OCI-LY1 (cell line): Measurements from ENCODE around the gene HCST.

Experiments used
- H2AFZ ChIP-seq: fragments of 200-600 bp; sonication (generic), shearing (Covaris generic); 2 replicates; pipeline ENCODE4 v1.6.0; 2014; ENCODE audit warnings: antibody characterized with exemption, mild to moderate bottlenecking, low read length
- H3F3A ChIP-seq: fragments of 200-600 bp; sonication (generic), shearing (Covaris generic); 2 replicates; pipeline ENCODE4 v1.6.0; 2014; ENCODE audit warnings: mild to moderate bottlenecking, antibody characterized with exemption, low read length, moderate library complexity; ENCODE audit not compliant: insufficient read depth
- H3K27ac ChIP-seq: fragments of 200-600 bp; sonication (generic); 2 replicates; pipeline ENCODE4 v1.5.1; 2014; ENCODE audit warnings: low read length, mixed run types, mild to moderate bottlenecking, low read depth; ENCODE audit not compliant: poor library complexity, severe bottlenecking
- H3K27me3 ChIP-seq: fragments of 200-600 bp; sonication (generic); 2 replicates; pipeline ENCODE4 v1.6.0; 2014; ENCODE audit warnings: antibody characterized with exemption, mild to moderate bottlenecking, low read length, moderate library complexity; ENCODE audit not compliant: insufficient read depth
- H3K36me3 ChIP-seq: fragments of 200-600 bp; sonication (generic); 2 replicates; pipeline ENCODE4 v1.6.1; 2014; ENCODE audit warnings: mild to moderate bottlenecking, antibody characterized with exemption, low read length, moderate library complexity, mixed read lengths; ENCODE audit not compliant: insufficient read depth
- H3K4me1 ChIP-seq: fragments of 200-600 bp; sonication (generic); 2 replicates; pipeline ENCODE4 v1.5.1; 2014; ENCODE audit warnings: mild to moderate bottlenecking, low read length, moderate library complexity; ENCODE audit not compliant: insufficient read depth, severe bottlenecking
- H3K4me2 ChIP-seq: fragments of 200-600 bp; sonication (generic), shearing (Covaris generic); 2 replicates; pipeline ENCODE4 v1.6.1; 2014; ENCODE audit warnings: low read length
- H3K4me3 ChIP-seq: fragments of 200-600 bp; sonication (generic); 2 replicates; pipeline ENCODE4 v1.5.1; 2014; ENCODE audit warnings: low read length, low read depth, mild to moderate bottlenecking, mixed read lengths; ENCODE audit not compliant: poor library complexity, severe bottlenecking
- H3K79me2 ChIP-seq: fragments of 200-600 bp; shearing (Covaris generic); 2 replicates; pipeline ENCODE4 v1.6.1; 2016; ENCODE audit warnings: mixed run types, low read length, mixed read lengths; ENCODE audit not compliant: insufficient read depth
- H3K9ac ChIP-seq: fragments of 200-600 bp; sonication (generic), shearing (Covaris generic); 2 replicates; pipeline ENCODE4 v1.6.1; 2014; ENCODE audit warnings: mild to moderate bottlenecking, low read length, mixed read lengths
- H3K9me2 ChIP-seq: fragments of 200-600 bp; sonication (generic), shearing (Covaris generic); 2 replicates; pipeline ENCODE4 v1.6.1; 2014; ENCODE audit warnings: low read depth, mild to moderate bottlenecking, low read length, mixed read lengths
- H3K9me3 ChIP-seq: fragments of 200-600 bp; shearing (Covaris generic); 2 replicates; pipeline ENCODE4 v1.6.1; 2014; ENCODE audit warnings: low read length, mixed read lengths
- H4K20me1 ChIP-seq: fragments of 200-600 bp; sonication (generic), shearing (Covaris generic); 2 replicates; pipeline ENCODE4 v1.6.0; 2016; ENCODE audit warnings: mild to moderate bottlenecking, low read length; ENCODE audit not compliant: insufficient read depth
- CTCF ChIP-seq: fragments of 200-600 bp; sonication (generic), shearing (Covaris generic); IDR thresholded peaks from 2 replicates; pipeline ENCODE4 v1.5.1; 2017; ENCODE audit warnings: mild to moderate bottlenecking, antibody characterized with exemption, low read length, moderate library complexity, mixed read lengths
- EZH2 ChIP-seq: fragments of 200-600 bp; sonication (generic), shearing (Covaris generic); IDR thresholded peaks from 2 replicates; pipeline ENCODE4 v1.8.0; 2017; ENCODE audit warnings: borderline replicate concordance, mixed run types, mild to moderate bottlenecking, antibody characterized with exemption, low read length, moderate library complexity, mixed read lengths

Gene HCST

GRCh38 chr19:35879068-35879467 lies 23.3 kb upstream of the HCST start:
- no peak overlapping the region for H3K27ac ChIP-seq
- no peak overlapping the region for H3K4me3 ChIP-seq
- H3F3A ChIP-seq, result peaks cover 4% of the 10 kb centered on the region; the same call in 1 of the 2 replicates
- H3K4me2 ChIP-seq, result no peak overlapping the region
- H3K9me2 ChIP-seq, result no peaks in the 10 kb centered on the region
- no peaks in the 10 kb centered on the region for H3K9me3 ChIP-seq
- H3K36me3 ChIP-seq, result no peaks in the 10 kb centered on the region
- H2AFZ ChIP-seq, result no peak overlapping the region
- TF ChIP-seq EZH2 (no peak), CTCF (no peak)
- H3K27me3 ChIP-seq, result no peaks in the 10 kb centered on the region
- H3K9ac ChIP-seq, result no peak overlapping the region
- H3K79me2 ChIP-seq, result no peaks in the 10 kb centered on the region
- no peaks in the 10 kb centered on the region for H4K20me1 ChIP-seq
- H3K4me1 ChIP-seq, result peaks cover 5% of the 10 kb centered on the region

GRCh38 chr19:35879770-35880317 lies 22.5 kb upstream of the HCST start:
- no peak for TF ChIP-seq EZH2
- no peak for TF ChIP-seq CTCF
- H2AFZ ChIP-seq, result no peak overlapping the region
- H3K4me2 ChIP-seq, result no peak overlapping the region
- no peaks in the 10 kb centered on the region for H3K79me2 ChIP-seq
- no peak overlapping the region for H3K9ac ChIP-seq
- H3F3A ChIP-seq, result peaks cover 4% of the 10 kb centered on the region; the same call in 1 of the 2 replicates
- H3K27ac ChIP-seq, result no peak overlapping the region
- no peaks in the 10 kb centered on the region for H3K27me3 ChIP-seq
- peaks cover 5% of the 10 kb centered on the region for H3K4me1 ChIP-seq
- H3K4me3 ChIP-seq, result no peak overlapping the region
- no peaks in the 10 kb centered on the region for H4K20me1 ChIP-seq
- no peaks in the 10 kb centered on the region for H3K9me3 ChIP-seq
- no peaks in the 10 kb centered on the region for H3K36me3 ChIP-seq
- no peaks in the 10 kb centered on the region for H3K9me2 ChIP-seq

GRCh38 chr19:35882114-35882832 lies 20.1 kb upstream of the HCST start:
- Histone ChIP-seq H3K79me2 (no peaks in the 10 kb centered on the region), H3K27ac (no peak overlapping the region), H3K4me3 (no peak overlapping the region), H3K9me3 (no peaks in the 10 kb centered on the region), H4K20me1 (no peaks in the 10 kb centered on the region), H2AFZ (0 out of 2 replicates have a peak overlapping the region, but pooled peaks have one; percentile 25), H3K9me2 (no peaks in the 10 kb centered on the region), H3K27me3 (no peaks in the 10 kb centered on the region), H3K4me1 (peaks cover 5% of the 10 kb centered on the region), H3K9ac (peak overlapping the region; percentile 34; the same call in 1 of the 2 replicates), H3K36me3 (peaks cover 6% of the 10 kb centered on the region; the same call in 1 of the 2 replicates), H3F3A (peaks cover 4% of the 10 kb centered on the region; the same call in 1 of the 2 replicates), H3K4me2 (no peak overlapping the region)
- TF ChIP-seq CTCF, result peak; percentile 47
- no peak for TF ChIP-seq EZH2
